ENCODE data around the gene CPED1.

GRCh38 chr7:121017586-121017985 lies 29.1 kb downstream of the CPED1 start:
- TF ChIP-seq CTCF (IDR thresholded peaks at IDR 0.05) (no peak), POLR2A (IDR thresholded peaks at IDR 0.05) (no peak)
